T-helper 1 cell (primary cell): Measurements from ENCODE around the gene LACTB.
"Not testable (repeated sequence)": the region's sequence is repeated elsewhere in the genome, so short reads cannot be mapped to it uniquely, and the experiment has no call there.

Experiments
- DNase-seq, 5 donors: peaks; one replicate each; pipeline ENCODE4 v3.0.0-alpha.2; 2012 to 2020

The LACTB gene

DNA sequence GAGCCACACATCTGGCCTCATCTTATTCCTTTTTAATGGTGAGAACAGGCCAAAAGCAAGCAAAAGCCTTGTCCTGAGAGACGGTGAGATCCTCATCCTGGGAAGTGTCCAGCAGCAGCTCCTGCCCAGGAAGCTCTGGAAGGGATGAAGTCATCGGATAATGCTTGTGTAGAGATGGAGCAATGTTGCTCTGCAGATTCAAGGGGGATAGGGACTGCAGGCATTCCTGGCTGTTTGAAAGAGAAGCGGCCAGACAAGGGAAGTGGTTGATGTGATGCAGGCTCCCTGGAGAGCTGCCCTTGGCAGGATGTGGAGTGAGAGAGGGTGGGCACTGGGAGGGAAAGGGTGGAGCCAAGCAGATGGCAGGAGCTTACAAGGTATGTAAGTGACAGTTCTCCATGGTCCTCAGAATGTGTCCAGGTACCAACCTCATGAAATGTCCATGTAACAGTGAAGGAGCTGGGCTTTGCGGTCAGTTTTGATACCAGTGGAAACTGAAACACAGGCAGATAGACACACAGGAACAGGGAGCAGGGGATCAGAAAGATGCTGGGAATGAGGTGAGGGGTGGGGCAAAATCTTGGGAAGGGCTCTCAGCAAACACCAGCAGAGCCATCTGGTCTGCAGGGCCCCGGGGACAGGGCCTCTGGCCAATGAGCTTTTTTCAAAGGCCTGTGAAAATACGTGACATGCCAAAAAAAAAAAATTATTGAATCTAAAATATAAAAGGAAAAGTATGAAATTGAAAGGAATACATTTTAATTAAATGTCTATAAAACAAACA is 32.2 kb upstream of the LACTB start:
- no peak for DNase-seq

DNA sequence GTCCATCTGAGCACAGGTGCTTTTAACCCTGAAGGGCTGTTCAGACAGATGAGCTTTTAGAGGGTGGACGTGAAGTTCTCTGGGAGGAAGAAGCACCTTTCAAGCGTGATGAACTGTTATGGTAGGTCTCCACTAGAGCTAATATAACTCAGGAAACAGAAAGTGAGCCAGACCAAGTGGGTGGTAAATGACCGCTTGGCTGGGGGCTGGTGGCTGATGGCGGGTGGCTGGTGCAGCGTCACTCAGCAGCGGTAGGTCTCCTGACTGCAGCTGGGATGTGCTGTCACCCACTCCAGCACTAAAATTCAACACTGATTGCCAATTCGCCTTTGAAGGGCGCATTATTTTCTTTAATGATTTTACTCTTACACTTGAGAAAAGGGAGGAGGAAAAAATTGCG is 31.2 kb upstream of the LACTB start:
- no peak for DNase-seq

DNA sequence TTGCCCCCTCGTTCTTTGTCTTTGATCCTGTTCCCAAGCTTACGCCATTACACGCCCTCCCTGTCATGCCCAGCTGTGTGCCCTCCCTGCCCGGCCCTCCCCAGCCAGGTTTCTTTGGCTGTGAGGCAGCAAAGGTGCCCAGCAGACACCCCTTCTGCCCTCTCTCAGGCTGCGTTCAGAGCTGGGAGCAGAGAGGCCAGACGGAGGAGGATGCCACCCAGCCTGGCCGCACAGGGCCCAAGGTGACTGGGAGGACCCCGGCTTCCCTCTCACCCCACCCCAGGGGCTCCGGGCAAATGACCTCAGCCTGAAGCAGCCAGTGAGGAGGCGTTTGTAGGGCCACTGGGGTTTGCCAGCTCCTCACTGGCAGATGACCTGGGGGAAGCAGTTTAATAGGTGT is 30.8 kb upstream of the LACTB start:
- no peak for DNase-seq

DNA sequence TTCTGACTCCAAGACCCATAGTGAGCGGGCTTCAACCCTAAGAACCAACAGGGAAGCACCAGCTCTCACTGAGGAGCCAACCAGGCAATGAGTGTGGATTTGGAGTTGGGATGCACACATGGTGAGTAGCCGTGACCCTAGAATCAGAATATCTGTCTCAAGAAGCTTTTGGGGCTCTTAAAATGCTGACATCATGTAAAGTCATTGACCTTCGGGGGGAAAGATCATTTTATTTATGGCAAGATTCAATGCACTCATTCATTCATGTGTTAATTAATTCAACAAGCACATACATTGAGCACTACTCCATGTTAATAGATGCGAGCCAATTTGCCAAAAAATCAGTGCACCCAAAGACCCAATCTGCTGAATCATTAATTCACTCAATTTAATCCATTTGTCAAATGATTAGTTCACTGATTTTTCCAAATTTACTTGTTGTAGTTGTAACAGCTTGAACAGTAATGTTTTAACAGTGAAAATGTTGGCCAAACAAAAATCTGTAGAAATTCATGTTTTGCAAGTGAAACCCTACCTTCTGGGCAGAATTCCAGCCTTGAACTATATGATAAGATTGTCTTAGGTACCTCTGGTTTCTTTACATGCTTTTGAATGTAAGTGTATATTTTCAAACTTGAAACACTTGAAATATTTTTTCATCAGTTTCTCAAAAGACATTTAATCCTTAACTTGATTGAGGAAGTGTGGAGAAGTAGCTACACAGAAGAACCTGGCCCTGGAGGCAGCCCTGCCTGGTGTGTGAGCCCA is 29.8 kb upstream of the LACTB start:
- DNase-seq = no peak

DNA sequence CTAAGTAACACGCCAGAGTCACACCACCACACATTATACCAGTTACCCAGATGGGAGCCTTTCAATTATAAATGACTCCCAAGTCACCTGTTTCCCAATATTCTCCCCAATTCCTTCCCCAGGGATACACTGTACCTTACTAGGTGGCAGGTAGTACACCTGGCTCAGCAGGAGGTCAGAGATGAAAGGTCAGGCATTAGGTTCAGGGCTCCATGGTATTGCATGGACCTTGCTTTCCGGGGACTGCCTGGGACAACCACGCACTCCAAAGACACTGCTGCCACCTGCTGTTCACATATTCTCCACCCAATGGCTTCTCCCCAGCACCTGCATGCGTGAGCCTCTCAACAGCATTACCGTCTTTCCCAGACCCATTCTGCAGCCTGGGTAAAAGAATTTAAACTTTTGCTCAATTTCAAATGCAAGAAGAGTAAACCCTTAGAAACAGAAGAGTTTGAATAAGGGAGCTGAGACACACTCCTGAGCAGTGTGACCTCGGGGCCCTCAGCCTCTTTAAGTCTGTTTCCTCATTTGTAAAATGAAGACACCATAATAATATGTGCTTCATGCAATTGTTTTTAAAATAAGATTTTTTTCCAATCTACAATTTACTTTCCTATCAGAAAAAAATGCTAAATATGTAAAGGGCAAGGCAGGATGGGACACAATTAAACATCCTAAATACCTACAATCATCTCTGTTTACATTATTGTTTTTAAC is 28.0 kb upstream of the LACTB start:
- DNase-seq = peak; percentile 25 to 68 (median 56)

DNA sequence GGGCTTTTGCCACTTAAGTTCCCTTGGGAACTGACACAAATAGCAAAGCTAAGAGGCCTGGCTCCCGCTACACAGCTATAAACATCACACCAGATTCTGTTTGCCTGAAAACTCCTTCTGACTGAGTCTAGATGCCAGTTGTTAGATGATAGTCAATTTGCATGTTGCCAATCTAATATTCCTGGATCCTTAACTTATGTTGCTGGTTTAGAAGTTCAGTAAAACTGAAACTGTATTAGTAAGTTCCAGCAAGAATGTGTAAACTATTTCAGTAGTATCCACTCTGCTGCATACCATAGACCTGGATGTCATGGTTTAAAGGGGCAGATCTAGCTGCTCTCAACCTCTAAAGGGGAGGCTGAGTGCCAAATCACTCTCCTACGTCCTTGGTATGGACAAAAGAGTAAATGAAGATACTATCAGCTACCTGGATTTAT is 27.1 kb upstream of the LACTB start:
- no peak for DNase-seq

DNA sequence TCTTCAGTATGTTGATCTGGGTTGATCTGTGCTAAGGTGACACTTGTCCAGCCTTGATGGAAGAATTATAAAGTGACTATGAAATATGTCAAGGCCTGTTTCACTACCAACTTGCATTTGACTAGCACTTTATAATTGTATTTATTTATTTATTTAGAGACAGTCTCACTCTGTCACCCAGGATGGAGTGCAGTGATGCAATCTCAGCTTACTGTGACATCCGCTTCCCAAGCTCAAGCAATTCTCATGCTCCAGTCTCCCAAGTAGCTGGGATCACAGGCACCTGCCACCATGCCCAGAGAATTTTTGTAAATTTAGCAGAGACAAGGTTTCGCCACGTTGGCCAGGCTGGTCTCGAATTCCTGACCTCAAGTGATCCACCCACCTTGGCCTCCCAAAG is 25.5 kb upstream of the LACTB start:
- DNase-seq = no peak

DNA sequence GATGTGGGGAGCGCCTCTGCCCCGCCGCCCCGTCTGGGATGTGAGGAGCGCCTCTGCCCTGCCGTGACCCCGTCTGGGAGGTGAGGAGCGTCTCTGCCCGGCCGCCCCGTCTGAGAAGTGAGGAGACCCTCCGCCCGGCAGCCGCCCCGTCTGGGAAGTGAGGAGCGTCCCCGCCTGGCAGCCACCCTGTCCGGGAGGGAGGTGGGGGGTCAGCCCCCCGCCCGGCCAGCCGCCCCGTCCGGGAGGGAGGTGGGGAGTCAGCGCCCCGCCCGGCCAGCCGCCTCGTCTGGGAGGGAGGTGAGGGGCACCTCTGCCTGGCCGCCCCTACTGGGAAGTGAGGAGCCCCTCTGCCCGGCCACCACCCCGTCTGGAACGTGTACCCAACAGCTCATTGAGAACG is 22.8 kb upstream of the LACTB start:
- DNase-seq = not testable (repeated sequence)

DNA sequence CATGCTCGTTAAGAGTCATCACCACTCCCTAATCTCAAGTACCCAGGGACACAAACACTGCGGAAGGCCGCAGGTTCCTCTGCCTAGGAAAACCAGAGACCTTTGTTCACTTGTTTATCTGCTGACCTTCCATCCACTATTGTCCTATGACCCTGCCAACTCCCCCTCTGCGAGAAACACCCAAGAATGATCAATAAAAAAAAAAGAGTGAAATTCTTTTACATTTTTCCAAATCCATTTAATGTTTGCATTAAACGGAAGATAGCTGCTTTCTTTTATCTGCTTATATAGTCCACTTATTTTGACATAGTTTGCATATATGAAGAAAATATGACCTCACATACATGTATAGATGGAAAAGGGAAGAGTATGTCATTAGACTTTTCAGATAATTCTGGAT is 22.1 kb upstream of the LACTB start:
- DNase-seq = not testable (repeated sequence)

DNA sequence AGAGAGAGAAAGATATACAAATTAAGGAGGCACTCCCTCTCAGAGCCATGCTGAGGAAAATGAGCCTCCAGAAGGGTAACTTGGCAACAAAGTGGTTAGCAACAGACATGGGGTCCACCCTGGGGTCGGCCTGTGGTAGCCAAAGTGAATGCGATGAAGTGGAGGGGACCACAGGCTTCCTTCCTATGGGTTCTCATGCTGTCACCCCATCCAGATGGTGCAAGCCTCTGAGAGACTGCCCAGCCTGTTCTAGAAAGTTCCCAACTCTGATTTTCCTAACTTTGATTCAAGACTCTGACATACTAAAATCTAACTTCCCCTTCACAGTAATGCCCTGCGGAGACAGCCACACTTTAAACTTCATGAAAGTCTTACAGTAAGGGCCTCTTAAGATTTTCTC is 18.2 kb upstream of the LACTB start:
- DNase-seq = no peak

DNA sequence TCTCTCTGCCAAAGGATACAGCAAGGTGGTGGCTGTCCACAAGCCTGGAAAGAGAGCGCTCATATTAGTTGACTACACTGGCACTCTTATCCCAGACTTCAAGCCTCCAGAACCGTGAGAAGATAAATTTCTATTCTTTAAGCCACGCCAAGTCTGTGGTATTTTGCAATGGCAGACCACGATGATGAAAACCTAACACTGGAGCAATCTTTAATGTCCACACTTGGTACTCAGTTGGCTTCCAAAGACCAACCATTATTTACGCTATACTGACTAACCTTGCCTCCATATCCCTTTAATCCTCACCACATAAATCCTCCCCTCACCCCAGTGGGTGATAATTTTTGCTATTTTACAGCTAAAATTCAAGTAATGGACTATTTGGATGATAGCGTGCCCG is 16.9 kb upstream of the LACTB start:
- no peak for DNase-seq

DNA sequence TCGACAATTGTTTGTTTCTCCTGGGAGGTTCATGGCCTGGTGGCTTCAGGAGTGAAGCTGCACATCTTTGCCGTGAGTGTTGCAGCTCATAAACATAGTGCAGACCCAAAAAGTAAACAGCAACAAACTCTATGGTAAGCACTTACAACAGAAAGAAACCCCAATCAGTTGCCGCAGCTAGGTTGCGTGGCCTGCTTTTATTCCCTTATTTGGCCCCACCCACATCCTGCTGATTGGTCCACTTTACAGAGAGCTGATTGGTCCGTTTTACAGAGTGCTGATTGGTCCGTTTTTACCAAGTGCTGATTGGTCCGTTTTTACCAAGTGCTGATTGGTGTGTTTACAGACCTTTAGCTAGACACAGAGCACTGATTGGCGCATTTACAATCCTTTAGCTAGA is 16.3 kb upstream of the LACTB start:
- DNase-seq = not testable (repeated sequence)

DNA sequence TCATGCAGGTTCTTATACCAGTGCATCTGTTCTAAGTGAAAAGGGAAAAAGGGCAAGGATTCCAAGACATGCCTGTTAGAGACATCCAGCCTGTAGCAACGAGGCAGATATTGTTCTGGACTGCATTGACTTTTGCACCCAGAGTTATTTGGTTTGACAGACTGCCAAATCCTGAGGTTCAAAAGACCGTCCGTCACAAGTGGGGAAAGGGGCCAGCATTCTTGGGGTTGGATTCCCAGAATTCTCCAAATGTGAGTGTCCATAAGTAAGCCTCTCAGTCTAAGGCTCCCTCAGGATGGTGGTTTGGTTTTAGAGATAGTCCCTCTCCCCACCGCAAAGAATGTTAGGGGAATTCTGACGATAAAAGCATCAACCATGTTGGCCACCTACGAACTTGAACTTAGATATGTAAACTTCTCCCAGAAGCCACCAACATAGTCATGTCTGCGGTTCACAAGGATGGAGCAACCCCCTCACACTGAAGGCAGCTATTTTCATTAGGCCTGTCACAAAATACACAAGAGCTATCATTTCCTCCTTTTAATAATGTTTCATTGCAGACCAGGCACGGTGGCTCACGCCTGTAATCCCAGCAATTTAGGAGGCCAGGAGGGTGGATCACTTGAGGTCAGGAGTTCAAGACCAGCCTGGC is 13.6 kb upstream of the LACTB start:
- no peak for DNase-seq

DNA sequence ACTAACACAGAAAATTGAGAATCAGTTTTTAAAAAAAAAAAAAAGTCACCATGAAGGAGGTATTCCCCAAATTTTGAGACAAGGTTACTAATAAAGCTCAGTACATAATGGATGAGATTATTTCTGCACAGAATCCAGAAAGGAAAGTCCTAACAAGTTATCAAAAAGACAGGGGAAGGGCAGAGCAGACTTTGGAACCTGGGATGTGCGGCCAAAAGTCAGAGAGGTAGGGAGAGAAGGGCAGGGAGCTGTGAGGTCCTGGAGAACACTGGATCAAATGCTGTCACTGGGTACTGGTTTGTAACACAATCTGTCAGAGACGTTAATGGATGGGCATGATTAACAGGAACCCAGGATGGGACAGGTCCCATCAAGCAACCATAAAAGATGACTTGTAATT is 12.2 kb upstream of the LACTB start:
- no peak for DNase-seq

DNA sequence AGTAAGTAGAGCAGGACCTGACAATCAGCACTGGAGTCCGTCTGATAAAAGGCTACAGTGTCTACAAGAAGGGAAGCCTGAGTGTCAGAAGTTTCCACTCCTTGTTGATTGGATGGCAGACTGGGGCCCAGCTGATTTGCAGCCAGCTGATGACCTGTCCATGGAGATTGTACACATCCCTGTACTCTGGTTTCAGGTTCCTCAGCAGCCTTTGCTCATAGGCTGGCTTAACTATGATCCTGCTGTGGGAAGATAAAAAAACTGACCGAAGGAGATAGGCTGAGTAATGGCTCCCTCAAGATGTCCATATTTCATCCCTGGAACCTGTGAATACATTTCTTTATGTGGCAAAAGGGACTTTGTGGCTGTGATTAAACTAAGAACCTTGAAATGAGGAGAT is 11.7 kb upstream of the LACTB start:
- no peak for DNase-seq

DNA sequence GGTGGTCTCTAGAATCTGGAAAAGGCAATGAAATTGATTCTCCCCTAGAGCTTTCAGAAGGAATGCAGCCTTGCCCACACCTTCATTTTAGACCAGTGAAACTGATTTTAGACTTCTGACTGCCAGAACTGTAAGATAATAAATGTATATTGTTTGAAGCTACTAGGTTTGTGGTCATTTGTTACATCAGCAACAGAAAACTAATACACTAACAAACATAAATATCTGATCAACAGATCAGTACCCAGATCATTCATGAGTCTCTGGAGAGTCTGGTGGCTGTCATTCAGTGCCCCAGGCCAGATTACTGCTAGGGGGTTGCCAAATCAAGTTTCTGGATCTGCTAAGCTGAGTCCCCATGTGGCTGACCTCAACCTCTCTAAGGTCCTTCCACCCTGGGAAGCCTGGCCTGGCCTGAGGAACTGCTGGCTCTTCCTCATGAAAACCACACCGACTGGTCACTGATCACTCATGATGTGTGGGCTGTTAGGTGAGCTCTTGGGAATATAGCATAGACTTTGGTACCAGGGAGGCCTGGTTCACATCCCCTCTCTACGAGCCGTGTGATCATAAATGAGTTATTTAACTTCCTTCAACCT is 11.1 kb upstream of the LACTB start:
- no peak for DNase-seq

DNA sequence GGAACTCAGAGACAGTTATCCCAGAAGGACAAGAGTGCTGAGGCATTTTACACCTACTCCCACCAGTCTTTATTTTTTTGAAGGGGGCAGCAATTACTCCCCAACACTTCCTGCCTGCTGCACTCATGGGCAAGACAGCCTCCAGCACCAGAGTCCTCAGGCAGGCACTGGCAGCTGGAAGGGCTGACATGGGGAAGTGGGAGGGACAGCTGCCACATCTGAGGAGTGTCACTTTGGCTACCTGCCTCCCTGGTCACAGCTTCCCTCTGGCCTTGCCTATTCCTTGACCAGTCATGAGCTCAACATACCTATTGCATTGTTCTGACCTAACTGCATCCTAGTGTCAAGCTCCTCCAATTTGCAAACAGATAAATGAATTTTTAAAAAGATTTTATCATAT is 10.2 kb upstream of the LACTB start:
- DNase-seq = no peak

DNA sequence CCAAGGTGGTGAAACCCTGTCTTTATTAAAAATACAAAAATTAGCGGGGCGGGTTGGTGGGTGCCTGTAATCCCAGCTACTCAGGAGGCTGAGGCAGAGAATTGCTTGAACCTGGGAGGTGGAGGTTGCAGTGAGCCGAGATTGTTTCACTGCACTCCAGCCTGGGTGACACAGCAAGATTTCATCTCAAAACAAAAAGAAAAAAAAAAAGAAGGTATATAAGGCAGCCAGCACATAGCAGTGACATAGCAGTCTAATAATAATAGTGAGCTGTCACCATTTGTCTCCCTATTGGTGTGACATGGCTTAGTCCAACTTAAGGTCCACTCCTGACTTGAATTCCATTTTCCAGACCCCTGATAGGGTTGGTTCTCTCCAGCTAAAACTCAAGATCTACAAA is 8.8 kb upstream of the LACTB start:
- no peak for DNase-seq

DNA sequence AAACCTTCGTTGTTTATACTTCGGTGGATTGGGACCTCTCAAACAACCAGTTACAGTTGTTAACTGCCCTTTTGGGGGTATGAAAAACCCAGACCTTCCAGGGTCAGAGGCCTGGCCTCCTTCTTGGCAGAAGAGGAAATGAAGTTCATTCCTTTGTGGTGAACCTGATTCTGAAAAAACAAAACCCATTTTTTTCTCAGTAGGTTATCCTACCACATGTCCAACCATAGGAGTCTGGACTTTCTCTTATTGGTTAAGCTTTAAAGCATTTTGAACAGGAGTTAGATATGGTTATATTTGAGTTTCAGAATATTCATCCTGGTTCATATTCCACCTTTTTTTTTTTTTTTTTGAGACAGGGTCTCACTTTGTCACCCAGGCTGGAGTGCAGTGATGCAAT is 7.2 kb upstream of the LACTB start:
- no peak for DNase-seq

DNA sequence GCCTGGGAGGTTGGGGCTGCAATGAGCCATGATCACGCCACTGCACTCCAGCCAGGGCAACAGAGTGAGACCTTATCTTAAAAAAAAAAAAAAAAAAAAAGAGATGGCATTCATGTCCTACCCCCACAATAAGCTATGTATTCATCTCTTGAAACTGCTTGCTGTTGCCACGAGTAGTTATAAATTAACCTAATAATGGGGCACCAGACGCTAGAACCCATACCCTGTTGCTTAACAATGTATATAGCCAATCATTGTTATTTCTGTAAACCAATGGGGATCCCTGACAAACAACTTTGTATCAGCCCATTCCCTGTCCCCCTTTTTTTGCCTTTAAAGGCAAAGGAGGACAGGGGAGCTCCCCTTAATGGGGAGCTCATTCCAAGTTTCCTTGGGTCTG is 2.8 kb upstream of the LACTB start:
- DNase-seq = no peak

DNA sequence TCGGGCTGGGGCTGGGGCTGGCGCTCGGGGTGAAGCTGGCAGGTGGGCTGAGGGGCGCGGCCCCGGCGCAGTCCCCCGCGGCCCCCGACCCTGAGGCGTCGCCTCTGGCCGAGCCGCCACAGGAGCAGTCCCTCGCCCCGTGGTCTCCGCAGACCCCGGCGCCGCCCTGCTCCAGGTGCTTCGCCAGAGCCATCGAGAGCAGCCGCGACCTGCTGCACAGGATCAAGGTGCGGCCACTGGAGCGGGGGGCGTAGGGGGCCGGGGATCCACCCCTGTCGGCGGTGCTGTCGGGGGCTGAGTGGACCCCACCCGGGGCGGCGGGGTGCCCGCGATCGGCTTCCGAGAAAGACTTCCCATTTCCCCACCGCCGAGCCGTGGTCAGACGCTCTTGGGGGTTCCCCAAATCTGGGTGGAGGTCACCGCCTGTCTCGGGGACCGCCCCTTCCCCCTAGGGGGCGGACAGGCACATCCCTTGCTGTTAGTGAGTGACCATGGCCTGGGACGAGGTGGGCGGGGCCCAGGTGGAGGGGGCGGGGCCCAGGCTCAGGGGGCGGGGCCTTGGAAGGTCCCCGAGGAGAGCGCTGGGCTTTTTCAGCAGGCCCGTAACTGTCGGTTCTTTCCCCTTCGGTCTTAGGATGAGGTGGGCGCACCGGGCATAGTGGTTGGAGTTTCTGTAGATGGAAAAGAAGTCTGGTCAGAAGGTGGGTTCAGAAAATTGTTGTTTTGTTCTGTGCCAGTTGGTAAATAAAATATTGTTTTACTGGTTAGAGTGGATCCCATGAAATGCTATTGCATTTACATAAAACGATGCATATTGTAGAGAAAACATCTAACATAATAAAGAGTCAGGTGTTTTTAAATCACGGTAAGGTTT is 578 bp downstream of the LACTB start:
- peak; percentile 52 to 79 (median 69) for DNase-seq

DNA sequence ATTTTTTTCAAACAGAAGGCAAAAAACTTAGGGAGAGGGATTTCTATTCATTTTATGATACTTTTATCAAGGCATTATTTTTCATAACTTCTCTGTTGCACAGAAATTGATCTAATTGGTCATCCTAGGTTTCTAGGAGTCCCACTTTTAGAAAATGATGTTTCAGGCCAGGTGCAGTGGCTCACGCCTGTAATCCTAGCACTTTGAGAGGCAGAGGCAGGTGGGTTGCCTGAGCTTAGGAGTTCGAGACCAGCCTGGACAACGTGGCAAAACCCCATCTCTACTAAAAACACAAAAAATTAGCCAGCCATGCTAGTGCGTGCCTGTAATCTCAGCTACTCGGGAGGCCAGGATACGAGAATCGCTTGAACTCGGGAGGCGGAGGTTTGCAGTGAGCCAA is 2.8 kb downstream of the LACTB start:
- DNase-seq = no peak
